Activated naive CD8-positive, alpha-beta T cell (primary cell): ENCODE measurements around the gene CEBPA.
"Not testable (repeated sequence)": the region's sequence is repeated elsewhere in the genome, so short reads cannot be mapped to it uniquely, and the experiment has no call there.

Experiments
- H3K27ac Mint-ChIP-seq: one replicate; pipeline ENCODE4 v1.8.0; 2021; ENCODE audit warnings: mixed read lengths
- H3K27me3 Mint-ChIP-seq: one replicate; pipeline ENCODE4 v1.8.0; 2021; ENCODE audit warnings: mixed read lengths
- H3K36me3 Mint-ChIP-seq: one replicate; pipeline ENCODE4 v1.8.0; 2021; ENCODE audit warnings: mixed read lengths
- H3K4me1 Mint-ChIP-seq: one replicate; pipeline ENCODE4 v1.8.0; 2021; ENCODE audit warnings: low read depth, mixed read lengths
- H3K4me3 Mint-ChIP-seq: one replicate; pipeline ENCODE4 v1.8.0; 2021; ENCODE audit warnings: mild to moderate bottlenecking, mixed read lengths
- H3K9me3 Mint-ChIP-seq: one replicate; pipeline ENCODE4 v1.8.0; 2021; ENCODE audit warnings: low read depth, mixed read lengths

CEBPA gene

GRCh38 chr19:33299051-33299688 lies 3.2 kb downstream of the CEBPA start:
- peaks cover 2% of the 10 kb centered on the region for H3K4me1 Mint-ChIP-seq

GRCh38 chr19:33298146-33298911 lies 4.0 kb downstream of the CEBPA start:
- Mint-ChIP-seq H3K9me3 (no peaks in the 10 kb centered on the region), H3K27me3 (peaks cover 10% of the 10 kb centered on the region), H3K4me1 (no peaks in the 10 kb centered on the region), H3K4me3 (no peak overlapping the region), H3K27ac (no peak overlapping the region), H3K36me3 (no peaks in the 10 kb centered on the region)

More at GRCh38 chr19:33299051-33299688, 3.2 kb downstream of the CEBPA start:
- H3K27me3 Mint-ChIP-seq, result peaks cover 8% of the 10 kb centered on the region
- no peak overlapping the region for H3K27ac Mint-ChIP-seq
- no peak overlapping the region for H3K4me3 Mint-ChIP-seq
- no peaks in the 10 kb centered on the region for H3K9me3 Mint-ChIP-seq
- H3K36me3 Mint-ChIP-seq, result no peaks in the 10 kb centered on the region

GRCh38 chr19:33297401-33298145 lies 4.8 kb downstream of the CEBPA start:
- no peak overlapping the region for H3K4me3 Mint-ChIP-seq
- peaks cover 10% of the 10 kb centered on the region for H3K27me3 Mint-ChIP-seq
- no peaks in the 10 kb centered on the region for H3K4me1 Mint-ChIP-seq
- H3K27ac Mint-ChIP-seq, result no peak overlapping the region
- no peaks in the 10 kb centered on the region for H3K9me3 Mint-ChIP-seq
- no peaks in the 10 kb centered on the region for H3K36me3 Mint-ChIP-seq

- Mint-ChIP-seq H3K4me1 (no peaks in the 10 kb centered on the region), H3K27me3 (peaks cover 10% of the 10 kb centered on the region), H3K9me3 (no peaks in the 10 kb centered on the region), H3K36me3 (no peaks in the 10 kb centered on the region), H3K4me3 (no peak overlapping the region), H3K27ac (no peak overlapping the region)
Measured at GRCh38 chr19:33296488-33296971, 5.8 kb downstream of the CEBPA start.

GRCh38 chr19:33295621-33296487 lies 6.5 kb downstream of the CEBPA start:
- Mint-ChIP-seq H3K4me1 (no peaks in the 10 kb centered on the region), H3K4me3 (no peak overlapping the region), H3K27me3 (peaks cover 10% of the 10 kb centered on the region), H3K36me3 (no peaks in the 10 kb centered on the region), H3K27ac (no peak overlapping the region), H3K9me3 (no peaks in the 10 kb centered on the region)

GRCh38 chr19:33295046-33295445 lies 7.3 kb downstream of the CEBPA start:
- H3K4me1 Mint-ChIP-seq, H3K36me3 Mint-ChIP-seq, H3K27ac Mint-ChIP-seq, H3K4me3 Mint-ChIP-seq, H3K27me3 Mint-ChIP-seq, H3K9me3 Mint-ChIP-seq: not testable (repeated sequence)

GRCh38 chr19:33294058-33294798 lies 8.1 kb downstream of the CEBPA start:
- Mint-ChIP-seq H3K4me1 (no peaks in the 10 kb centered on the region), H3K9me3 (no peaks in the 10 kb centered on the region), H3K27me3 (peaks cover 6% of the 10 kb centered on the region), H3K36me3 (no peaks in the 10 kb centered on the region), H3K27ac (no peak overlapping the region), H3K4me3 (no peak overlapping the region)

- Mint-ChIP-seq H3K4me1 (no peaks in the 10 kb centered on the region), H3K4me3 (no peak overlapping the region), H3K9me3 (peaks cover 7% of the 10 kb centered on the region), H3K27me3 (peaks cover 4% of the 10 kb centered on the region), H3K27ac (no peak overlapping the region), H3K36me3 (no peaks in the 10 kb centered on the region)
Measured at GRCh38 chr19:33293255-33294057, 8.9 kb downstream of the CEBPA start.

GRCh38 chr19:33292595-33293254 lies 9.6 kb downstream of the CEBPA start:
- Mint-ChIP-seq H3K9me3 (peaks cover 12% of the 10 kb centered on the region), H3K36me3 (peaks cover 3% of the 10 kb centered on the region), H3K4me3 (no peak overlapping the region), H3K27ac (no peak overlapping the region), H3K4me1 (no peaks in the 10 kb centered on the region), H3K27me3 (peaks cover 7% of the 10 kb centered on the region)

GRCh38 chr19:33291623-33292534 lies 10.5 kb downstream of the CEBPA start:
- Mint-ChIP-seq H3K4me1 (peaks cover under 1% of the 10 kb centered on the region), H3K27ac (no peak overlapping the region), H3K27me3 (peaks cover 5% of the 10 kb centered on the region), H3K36me3 (peaks cover 3% of the 10 kb centered on the region), H3K9me3 (peaks cover 12% of the 10 kb centered on the region), H3K4me3 (no peak overlapping the region)

GRCh38 chr19:33290956-33291622 lies 11.2 kb downstream of the CEBPA start:
- Mint-ChIP-seq H3K4me1 (peaks cover 4% of the 10 kb centered on the region), H3K36me3 (peaks cover 3% of the 10 kb centered on the region), H3K27ac (no peak overlapping the region), H3K4me3 (no peak overlapping the region), H3K27me3 (peaks cover 5% of the 10 kb centered on the region), H3K9me3 (peaks cover 12% of the 10 kb centered on the region)
